Transverse colon (tissue), 4 donors: ENCODE data around the gene TRIOBP. TPM values are rescaled to one million over a fixed set of nuclear protein-coding genes. Genes with fewer than 3 reads are reported as not detected.

Experiments used
- DNase-seq: peaks from one replicate; pipeline ENCODE4 v3.0.0-alpha.2; 2019
- H3K27ac ChIP-seq, 4 donors: fragments of 200-600 bp; sonication (generic); 2 replicates each; pipeline ENCODE4 v1.5.1; 2016 to 2018; ENCODE audit warnings: inconsistent platforms in 4 of 4
- H3K27me3 ChIP-seq: fragments of 200-600 bp; sonication (generic); 2 replicates; pipeline ENCODE4 v1.5.1; 2017; ENCODE audit warnings: inconsistent platforms
- H3K36me3 ChIP-seq, 4 donors: fragments of 200-600 bp; sonication (generic); 2 replicates each; pipeline ENCODE4 v1.5.1; 2017 to 2019; ENCODE audit warnings: inconsistent platforms in 4 of 4
- H3K4me1 ChIP-seq, 4 donors: fragments of 200-600 bp; sonication (generic); 2 replicates each; pipeline ENCODE4 v1.5.1; 2017 to 2020; ENCODE audit warnings: inconsistent platforms in 4 of 4
- H3K4me3 ChIP-seq, 4 donors: fragments of 200-600 bp; sonication (generic); 1 replicate in 1 of 4; 2 replicates in 3 of 4; pipeline versions ENCODE4 v1.5.1 to v1.6.1; 2017 to 2019; ENCODE audit warnings: inconsistent platforms in 4 of 4
- H3K9me3 ChIP-seq, 2 donors: fragments of 200-600 bp; sonication (generic); 2 replicates each; pipeline ENCODE4 v1.5.1; 2017 to 2019; ENCODE audit warnings: inconsistent platforms in 2 of 2
- CTCF ChIP-seq, 5 experiments: fragments of 200-600 bp in 3 of 5; fragments of 450-650 bp in 2 of 5; sonication (generic) in 3 of 5; IDR thresholded peaks; 1 replicate in 2 of 5; 2 replicates in 3 of 5; pipeline ENCODE4 v1.5.1; 2016 to 2017; ENCODE audit warnings: antibody characterized with exemption in 5 of 5, inconsistent platforms in 3 of 5, mild to moderate bottlenecking in 2 of 5, moderate library complexity in 1 of 5
- EP300 ChIP-seq: sonication (generic); formaldehyde crosslinking; IDR thresholded peaks from one replicate; pipeline ENCODE4 v1.6.1; 2017; ENCODE audit warnings: antibody characterized with exemption, low read depth
- POLR2A ChIP-seq: fragments of 450-650 bp; IDR thresholded peaks from one replicate; pipeline ENCODE4 v1.6.1; 2016; ENCODE audit warnings: antibody characterized with exemption, mild to moderate bottlenecking, moderate library complexity
- POLR2AphosphoS5 ChIP-seq, 3 donors: sonication (generic); formaldehyde crosslinking; IDR thresholded peaks; one replicate each; pipeline ENCODE4 v1.6.1; 2016; ENCODE audit warnings: antibody characterized with exemption in 3 of 3
- WGBS, 2 donors: methylation state at CpG; one replicate each; pipeline ENCODE4 v1.1.5; 2018; ENCODE audit warnings: low coverage in 1 of 2; 5-methylcytosine and 5-hydroxymethylcytosine counted together
- in situ Hi-C, 4 donors: fragments of 200-750 bp; cut with MboI; loops; one replicate each; pipeline versions ENCODE4 v1.15.0 to v1.15.1; 2017; ENCODE audit warnings: low sequenced_read_pairs in 3 of 4, low pct_ligation_motif_present in 1 of 4, low pct_unique_long_range_greater_than_20kb in 1 of 4
- intact Hi-C: fragments of 100-400 bp; cut with DNase I; formaldehyde crosslinking; loops from one replicate; pipeline ENCODE4 v1.15.1; 2023; ENCODE audit warnings: low total_unique reads
- total RNA-seq, 4 donors: library from RNA; depleted of rRNA; stranded (reverse); fragments of >200 nt; gene quantifications; one replicate each; pipeline ENCODE4 v1.1.0, GENCODE V29; 2016

TRIOBP gene
- total RNA-seq, 4 donors from 2014 or later: 121 to 265 (median 129) TPM

GRCh38 chr22:37782340-37783168 lies 85.7 kb downstream of the TRIOBP start:
- WGBS, 2 donors: 69 to 78% methylated on average over 7 to 18 of the region's 18 CpGs
- in situ Hi-C loops (loop anchor here in 1 of 4 donors (25.0 kb wide), 1 partner anchor 95 kb away; the partner anchor contains the start of genes LGALS1, NOL12 and TRIOBP), intact Hi-C loops (no loop called here)
- DNase-seq: no peak
- no peaks in the 10 kb centered on the region for H3K36me3 ChIP-seq
- peaks cover 3 to 26% (median 19%) of the 10 kb centered on the region in 4 donors for H3K4me1 ChIP-seq
- no peaks in the 10 kb centered on the region for H3K27me3 ChIP-seq
- no peak overlapping the region for H3K4me3 ChIP-seq
- no peaks in the 10 kb centered on the region for H3K9me3 ChIP-seq
- H3K27ac ChIP-seq: no peak overlapping the region
- TF ChIP-seq POLR2AphosphoS5 (IDR thresholded peaks at IDR 0.05) (no peak), POLR2A (no peak), EP300 (no peak), CTCF (IDR thresholded peaks at IDR 0.05) (no peak)

- Histone ChIP-seq H3K4me1 (peaks cover 3 to 25% (median 17%) of the 10 kb centered on the region in 4 donors), H3K36me3 (no peaks in the 10 kb centered on the region), H3K27ac (peak overlapping the region; percentile 76 to 87 (median 85)), H3K9me3 (no peaks in the 10 kb centered on the region), H3K4me3 (no peak overlapping the region), H3K27me3 (no peaks in the 10 kb centered on the region)
- WGBS, 2 donors: 42% methylated on average over 11 of the region's 11 CpGs; no CpG with 5 or more reads in 1 of the 2 donors
- DNase-seq: peak; percentile 84
- TF ChIP-seq POLR2A (peak; percentile 30), POLR2AphosphoS5 (IDR thresholded peaks at IDR 0.05) (peak in 2 of 3 donors; percentile 49 to 62), CTCF (IDR thresholded peaks at IDR 0.05) (no peak), EP300 (peak; percentile 28)
- intact Hi-C loops: loop anchor here (5.0 kb wide), 1 partner anchor 98 kb away; the partner anchor contains the start of gene NOL12
- in situ Hi-C loops: loop anchor here in 1 of 4 donors (25.0 kb wide), 1 partner anchor 98 kb away; the partner anchor contains the start of genes LGALS1, NOL12 and TRIOBP
Measured at GRCh38 chr22:37784829-37785495, 88.1 kb downstream of the TRIOBP start.

DNA sequence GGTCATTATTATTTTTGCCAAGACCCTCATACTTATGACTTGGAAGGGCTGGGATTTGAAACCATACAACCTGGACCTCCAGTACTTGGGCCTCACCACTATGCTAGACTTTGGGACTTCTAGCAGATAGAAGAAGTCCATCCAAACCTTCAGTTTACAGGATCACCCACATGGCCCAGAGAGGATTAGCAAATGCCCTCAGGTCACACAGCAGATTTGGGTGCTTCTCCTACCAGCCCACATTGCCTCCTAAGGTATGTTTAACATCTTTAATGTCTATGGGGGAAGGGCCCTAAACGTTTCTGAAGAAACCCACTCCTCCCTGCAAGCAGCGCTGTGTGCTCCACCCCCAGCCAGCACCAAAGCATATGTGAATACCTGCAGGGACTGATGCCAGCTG lies 93.4 kb downstream of the TRIOBP start:
- in situ Hi-C loops: loop anchor here in 1 of 4 donors (25.0 kb wide), 1 partner anchor 103 kb away; the partner anchor contains the start of genes LGALS1, NOL12 and TRIOBP
- no peak overlapping the region for H3K27ac ChIP-seq
- intact Hi-C loops: loop anchor here (10.0 kb wide), 1 partner anchor 145 kb away; no protein-coding TSS in a partner anchor

More for the DNA sequence above, 93.4 kb downstream of the TRIOBP start:
- TF ChIP-seq EP300: no peak
- no peak for TF ChIP-seq CTCF (IDR thresholded peaks at IDR 0.05)
- no peak for TF ChIP-seq POLR2A
- no peak for TF ChIP-seq POLR2AphosphoS5 (IDR thresholded peaks at IDR 0.05)
- WGBS, 2 donors: 55% methylated on average over 2 of the region's 2 CpGs; no CpG with 5 or more reads in 1 of the 2 donors
- peaks cover 0 to 21% (median 12%) of the 10 kb centered on the region in 4 donors for H3K4me1 ChIP-seq
- no peaks in the 10 kb centered on the region for H3K9me3 ChIP-seq
- no peak overlapping the region for H3K4me3 ChIP-seq
- no peaks in the 10 kb centered on the region for H3K36me3 ChIP-seq
- DNase-seq: no peak
- no peaks in the 10 kb centered on the region for H3K27me3 ChIP-seq
